ENCODE measurements around the gene TANC1. TPM values are rescaled to one million over a fixed set of nuclear protein-coding genes. Genes with fewer than 3 reads are reported as not detected.

Gene TANC1
- polyA plus RNA-seq, 2 of the 4 experiments (the other 2 are of a cell fraction): 9.2 to 21.2 TPM

DNA sequence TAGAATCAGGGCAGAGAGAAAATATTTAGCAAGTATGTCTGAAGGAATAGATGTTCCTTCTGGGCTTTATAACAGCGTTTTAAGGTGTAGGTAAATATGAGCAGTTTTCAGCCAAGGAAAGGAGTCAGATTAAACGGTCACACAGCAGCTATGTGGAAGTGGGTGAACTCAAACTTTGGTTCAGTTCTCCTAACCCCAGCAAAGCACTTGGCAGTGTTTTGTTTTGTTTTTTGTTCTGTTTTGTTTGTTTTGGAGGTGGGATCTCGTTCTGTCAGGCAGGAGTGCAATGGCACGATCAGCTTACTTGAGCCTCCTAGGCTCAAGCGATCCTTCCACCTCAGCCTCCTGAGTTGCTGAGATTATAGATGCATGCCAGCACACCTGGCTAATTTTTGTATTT lies 24.6 kb downstream of the TANC1 start:
- H3K27ac ChIP-seq: peak overlapping the region in 1 of 2 experiments; percentile 51; a peak in 2 of 6 replicates
- ChIA-PET CTCF (no interaction called here), POLR2A (no interaction called here)
- peaks cover 75% of the 10 kb centered on the region for H3K4me1 ChIP-seq
- FAIRE-seq (no peak), ATAC-seq (no peak), DNase-seq (ENCODE audit: low read depth in 1 of 2, low spot score in 1 of 2) (no peak)
- H3K9me3 ChIP-seq: no peaks in the 10 kb centered on the region
- 64% methylated on average over 5 of the region's 5 CpGs for WGBS (ENCODE audit: missing lambda C conversion rate)
- peak overlapping the region; percentile 62 for H3K4me2 ChIP-seq
- TF ChIP-seq BHLHE40 (IDR thresholded peaks at IDR 0.05; ENCODE audit: low read depth, low read length) (no peak), EHF (CRISPR knock-in tag; IDR thresholded peaks at IDR 0.05) (no peak), NR3C1 (IDR thresholded peaks at IDR 0.05) (no peak), CEBPB (IDR thresholded peaks at IDR 0.05) (no peak), HEYL (CRISPR knock-in tag; IDR thresholded peaks at IDR 0.05) (no peak), HOXB13 (CRISPR knock-in tag; IDR thresholded peaks at IDR 0.05; ENCODE audit: low read depth) (no peak), POLR2AphosphoS2 (conservative IDR thresholded peaks at IDR 0.05; ENCODE audit: low read length) (no peak), MAZ (IDR thresholded peaks at IDR 0.05; ENCODE audit: borderline replicate concordance, low read depth, low read length) (no peak), EHMT2 (IDR thresholded peaks at IDR 0.05; ENCODE audit: low read depth) (no peak), RAD21 (conservative IDR thresholded peaks at IDR 0.05 in 1 of 2, IDR thresholded peaks at IDR 0.05 in 1 of 2) (no peak), FOSB (CRISPR knock-in tag; IDR thresholded peaks at IDR 0.05) (no peak), ESRRA (IDR thresholded peaks at IDR 0.05; ENCODE audit: borderline replicate concordance, low read length) (no peak), MYC (IDR thresholded peaks at IDR 0.05; ENCODE audit: borderline replicate concordance, low read length) (no peak), NFE2L2 (conservative IDR thresholded peaks at IDR 0.05; ENCODE audit: low read length) (no peak)
- TF ChIP-seq, protein P1, sequence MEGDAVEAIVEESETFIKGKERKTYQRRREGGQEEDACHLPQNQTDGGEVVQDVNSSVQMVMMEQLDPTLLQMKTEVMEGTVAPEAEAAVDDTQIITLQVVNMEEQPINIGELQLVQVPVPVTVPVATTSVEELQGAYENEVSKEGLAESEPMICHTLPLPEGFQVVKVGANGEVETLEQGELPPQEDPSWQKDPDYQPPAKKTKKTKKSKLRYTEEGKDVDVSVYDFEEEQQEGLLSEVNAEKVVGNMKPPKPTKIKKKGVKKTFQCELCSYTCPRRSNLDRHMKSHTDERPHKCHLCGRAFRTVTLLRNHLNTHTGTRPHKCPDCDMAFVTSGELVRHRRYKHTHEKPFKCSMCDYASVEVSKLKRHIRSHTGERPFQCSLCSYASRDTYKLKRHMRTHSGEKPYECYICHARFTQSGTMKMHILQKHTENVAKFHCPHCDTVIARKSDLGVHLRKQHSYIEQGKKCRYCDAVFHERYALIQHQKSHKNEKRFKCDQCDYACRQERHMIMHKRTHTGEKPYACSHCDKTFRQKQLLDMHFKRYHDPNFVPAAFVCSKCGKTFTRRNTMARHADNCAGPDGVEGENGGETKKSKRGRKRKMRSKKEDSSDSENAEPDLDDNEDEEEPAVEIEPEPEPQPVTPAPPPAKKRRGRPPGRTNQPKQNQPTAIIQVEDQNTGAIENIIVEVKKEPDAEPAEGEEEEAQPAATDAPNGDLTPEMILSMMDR (IDR thresholded peaks at IDR 0.05): no peak
- H3K4me3 ChIP-seq: no peak overlapping the region

DNA sequence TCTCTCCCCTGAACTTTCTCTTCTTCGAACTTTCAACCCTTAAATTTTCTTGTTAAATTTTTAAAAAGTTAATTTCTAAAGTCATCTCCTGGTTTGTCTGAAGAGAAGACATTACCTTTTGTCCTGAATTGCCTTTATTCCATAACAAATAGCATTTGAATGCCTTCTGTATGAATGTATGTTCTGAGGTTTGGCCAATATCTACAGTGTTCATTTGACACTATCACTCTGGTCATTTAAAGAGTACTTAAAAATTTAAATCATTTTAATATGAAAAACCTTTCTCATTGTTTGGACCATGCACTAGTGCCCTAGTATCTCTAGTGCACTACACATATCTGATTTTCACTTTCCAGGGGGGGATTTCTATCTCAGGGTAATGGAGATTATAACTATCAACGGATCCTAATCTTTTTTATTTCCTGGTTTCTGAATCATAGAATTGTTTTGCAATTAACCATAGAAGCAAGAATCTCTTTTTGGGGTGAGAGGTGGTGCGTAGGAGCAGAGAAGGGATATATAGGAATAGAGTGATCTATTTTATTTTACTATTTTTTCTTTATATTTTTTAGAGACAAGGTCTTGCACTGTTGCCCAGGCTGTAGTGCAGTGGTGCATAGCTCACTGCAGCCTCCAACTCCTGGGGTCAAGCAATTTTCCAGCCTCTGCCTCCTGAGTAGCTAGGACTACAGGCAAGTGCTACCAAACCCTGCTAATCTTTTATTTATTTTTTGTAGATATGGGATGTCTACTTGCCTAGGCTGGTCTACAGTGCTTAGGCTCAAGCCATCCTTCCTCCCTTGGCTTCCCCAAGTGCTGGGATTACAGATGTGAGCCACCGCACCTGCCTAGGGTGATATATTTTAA lies 25.5 kb downstream of the TANC1 start:
- CTCF ChIA-PET: interaction anchor here (1.0 to 2.1 kb wide), 2 partner anchors 10 to 119 kb away, joined by 3 to 5 read pairs; no protein-coding TSS in a partner anchor
- WGBS (ENCODE audit: missing lambda C conversion rate): 77% methylated on average over 4 of the region's 4 CpGs
- peaks cover 77% of the 10 kb centered on the region for H3K4me1 ChIP-seq
- FAIRE-seq (no peak), DNase-seq (ENCODE audit: low read depth in 1 of 2, low spot score in 1 of 2) (no peak), ATAC-seq (no peak)
- H3K4me2 ChIP-seq: peak overlapping the region; percentile 62
- TF ChIP-seq, protein P2, sequence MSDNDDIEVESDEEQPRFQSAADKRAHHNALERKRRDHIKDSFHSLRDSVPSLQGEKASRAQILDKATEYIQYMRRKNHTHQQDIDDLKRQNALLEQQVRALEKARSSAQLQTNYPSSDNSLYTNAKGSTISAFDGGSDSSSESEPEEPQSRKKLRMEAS (IDR thresholded peaks at IDR 0.05): no peak
- TF ChIP-seq HOXA7 (CRISPR knock-in tag; IDR thresholded peaks at IDR 0.05): no peak
- no peak for TF ChIP-seq CBX8 (IDR thresholded peaks at IDR 0.05)
- no peak for TF ChIP-seq HDAC2 (IDR thresholded peaks at IDR 0.05)
- no peak for TF ChIP-seq ZSCAN20 (CRISPR knock-in tag; IDR thresholded peaks at IDR 0.05)
- TF ChIP-seq, protein P3, sequence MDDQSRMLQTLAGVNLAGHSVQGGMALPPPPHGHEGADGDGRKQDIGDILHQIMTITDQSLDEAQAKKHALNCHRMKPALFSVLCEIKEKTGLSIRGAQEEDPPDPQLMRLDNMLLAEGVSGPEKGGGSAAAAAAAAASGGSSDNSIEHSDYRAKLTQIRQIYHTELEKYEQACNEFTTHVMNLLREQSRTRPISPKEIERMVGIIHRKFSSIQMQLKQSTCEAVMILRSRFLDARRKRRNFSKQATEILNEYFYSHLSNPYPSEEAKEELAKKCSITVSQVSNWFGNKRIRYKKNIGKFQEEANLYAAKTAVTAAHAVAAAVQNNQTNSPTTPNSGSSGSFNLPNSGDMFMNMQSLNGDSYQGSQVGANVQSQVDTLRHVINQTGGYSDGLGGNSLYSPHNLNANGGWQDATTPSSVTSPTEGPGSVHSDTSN (IDR thresholded peaks at IDR 0.05): no peak
- TF ChIP-seq RAD21 (conservative IDR thresholded peaks at IDR 0.05 in 1 of 2, IDR thresholded peaks at IDR 0.05 in 1 of 2): no peak
- TF ChIP-seq RARB (CRISPR knock-in tag; IDR thresholded peaks at IDR 0.05): no peak
- no peak for TF ChIP-seq TFCP2L1 (CRISPR knock-in tag; IDR thresholded peaks at IDR 0.05)
- TF ChIP-seq NFE2L2 (conservative IDR thresholded peaks at IDR 0.05; ENCODE audit: low read length): no peak
- no peaks in the 10 kb centered on the region for H3K9me3 ChIP-seq
- no peak overlapping the region for H3K4me3 ChIP-seq
- peak overlapping the region in 1 of 2 experiments; percentile 41; a peak in 1 of 6 replicates for H3K27ac ChIP-seq
- POLR2A ChIA-PET: no interaction called here

All from A549 (cell line).